Ishikawa (cell line): ENCODE measurements around the gene ADAMTS13.

Experiments used
- CEBPB ChIP-seq: IDR thresholded peaks from 2 replicates; pipeline ENCODE4 v1.6.1; 2012
- CREB1 ChIP-seq: IDR thresholded peaks from 2 replicates; pipeline ENCODE4 v1.6.1; 2012; ENCODE audit warnings: low read depth
- EGR1 ChIP-seq: IDR thresholded peaks from 2 replicates; pipeline ENCODE4 v1.6.1; 2012
- EP300 ChIP-seq: IDR thresholded peaks from 2 replicates; pipeline ENCODE4 v1.6.1; 2012; ENCODE audit warnings: borderline replicate concordance
- RAD21 ChIP-seq: IDR thresholded peaks from 2 replicates; pipeline ENCODE4 v1.6.1; 2012; ENCODE audit warnings: low read depth
- TAF1 ChIP-seq: IDR thresholded peaks from 2 replicates; pipeline ENCODE4 v1.6.1; 2012; ENCODE audit warnings: low read depth, mild to moderate bottlenecking
- TCF12 ChIP-seq: IDR thresholded peaks from 2 replicates; pipeline ENCODE4 v1.6.1; 2012; ENCODE audit warnings: low read depth
- TF ChIP-seq, protein P1 (sequence below): IDR thresholded peaks from 2 replicates; pipeline ENCODE4 v1.6.1; 2012

GRCh38 chr9:133493428-133493827 is 71.3 kb downstream of the ADAMTS13 start:
- TF ChIP-seq EGR1 (no peak), TCF12 (no peak), CREB1 (no peak), CEBPB (no peak), EP300 (no peak), TAF1 (no peak), RAD21 (no peak)
- TF ChIP-seq, protein P1, sequence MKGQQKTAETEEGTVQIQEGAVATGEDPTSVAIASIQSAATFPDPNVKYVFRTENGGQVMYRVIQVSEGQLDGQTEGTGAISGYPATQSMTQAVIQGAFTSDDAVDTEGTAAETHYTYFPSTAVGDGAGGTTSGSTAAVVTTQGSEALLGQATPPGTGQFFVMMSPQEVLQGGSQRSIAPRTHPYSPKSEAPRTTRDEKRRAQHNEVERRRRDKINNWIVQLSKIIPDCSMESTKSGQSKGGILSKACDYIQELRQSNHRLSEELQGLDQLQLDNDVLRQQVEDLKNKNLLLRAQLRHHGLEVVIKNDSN = no peak
